HG02642 (cell line): ENCODE measurements around the gene RHOBTB3.
"Not testable (repeated sequence)": the region's sequence is repeated elsewhere in the genome, so short reads cannot be mapped to it uniquely, and the experiment has no call there.

Source experiments
- ATAC-seq: cut with Tn5 transposase; IDR thresholded peaks from one replicate; pipeline ENCODE4 v1.9.1; 2021; ENCODE audit warnings: mild to moderate bottlenecking; ENCODE audit not compliant: unreplicated experiment, poor library complexity

The RHOBTB3 gene

DNA sequence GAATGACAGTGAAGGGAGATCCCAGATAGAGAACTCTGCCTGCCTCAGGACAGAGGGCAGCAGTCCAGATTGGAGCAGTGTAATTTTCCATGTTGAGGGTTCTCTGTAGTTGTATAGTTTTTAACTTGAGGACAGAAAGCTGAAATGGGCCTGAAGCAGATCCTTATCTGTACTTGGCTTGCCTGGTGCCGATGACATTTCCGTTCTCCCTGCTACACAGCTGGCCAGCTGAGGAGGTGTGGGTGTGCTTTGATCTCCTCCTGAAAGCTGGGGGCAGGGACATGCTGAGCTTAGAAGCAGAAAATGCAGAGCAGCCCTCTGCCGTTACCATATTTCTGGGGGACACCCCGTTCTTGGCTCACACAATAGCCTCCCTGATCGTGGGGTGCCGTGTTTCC, 80.9 kb downstream of the RHOBTB3 start:
- ATAC-seq: no peak

DNA sequence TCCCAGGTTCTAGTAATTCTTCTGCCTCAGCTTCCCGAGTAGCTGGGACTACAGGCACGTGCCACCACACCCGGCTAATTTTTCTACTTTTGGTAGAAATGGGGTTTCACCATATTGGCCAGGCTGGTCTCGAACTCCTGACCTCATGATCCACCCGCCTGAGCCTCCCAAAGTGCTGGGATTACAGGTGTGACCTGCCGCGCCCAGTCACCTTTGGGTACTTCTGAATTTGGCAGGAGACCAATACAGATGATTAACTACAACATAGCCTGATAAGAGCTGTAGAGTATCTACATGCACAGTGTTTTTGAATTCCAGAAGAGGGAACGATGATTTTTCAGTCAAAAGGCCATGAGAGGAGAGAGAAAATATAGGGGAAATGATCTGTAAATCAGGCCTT, 81.9 kb downstream of the RHOBTB3 start:
- not testable (repeated sequence) for ATAC-seq

DNA sequence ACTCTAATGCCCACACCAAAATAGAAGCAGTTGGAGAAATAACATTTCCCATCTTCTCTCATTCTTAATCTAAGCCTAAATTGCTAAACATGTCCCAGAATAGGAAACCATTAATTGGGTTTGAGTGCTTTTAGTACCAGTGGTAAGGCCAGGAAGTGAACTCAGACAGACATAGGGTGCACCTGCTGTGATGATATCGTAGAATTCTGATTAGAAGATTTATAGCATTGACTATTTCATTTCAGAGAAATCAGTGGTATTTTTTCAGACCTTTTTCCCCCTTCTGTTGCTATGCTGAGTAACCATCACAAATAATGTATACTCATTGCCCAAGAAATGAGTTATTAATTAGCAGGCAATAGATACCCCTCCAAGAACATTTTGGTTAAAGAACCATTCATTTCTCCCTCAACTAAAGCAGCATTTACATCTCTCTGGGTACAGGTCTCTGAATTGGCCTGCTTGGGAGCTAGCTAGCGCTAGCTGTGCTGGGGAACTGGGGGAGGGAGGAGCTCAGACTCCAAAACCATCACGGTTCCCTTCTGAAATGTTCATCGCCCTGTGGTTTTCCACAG, 84.1 kb downstream of the RHOBTB3 start:
- ATAC-seq: no peak

DNA sequence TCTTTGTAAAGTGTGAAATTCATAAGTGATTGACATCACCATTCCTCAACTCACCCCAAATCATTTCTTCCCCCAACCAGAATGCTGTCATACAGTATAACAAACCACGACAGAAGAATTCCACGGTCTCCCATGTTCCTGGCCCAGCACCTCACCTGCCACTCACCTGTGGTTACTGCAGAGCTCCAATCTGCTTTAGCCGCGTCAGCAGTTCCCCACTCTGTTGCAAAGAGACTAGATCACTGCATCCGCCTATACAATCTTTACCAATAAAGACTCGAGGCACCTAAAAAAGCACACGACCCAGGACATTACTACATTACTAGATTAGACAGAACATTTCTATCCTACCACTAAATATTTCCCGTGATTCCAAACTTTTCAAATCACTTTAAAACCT, 85.2 kb downstream of the RHOBTB3 start:
- no peak for ATAC-seq

DNA sequence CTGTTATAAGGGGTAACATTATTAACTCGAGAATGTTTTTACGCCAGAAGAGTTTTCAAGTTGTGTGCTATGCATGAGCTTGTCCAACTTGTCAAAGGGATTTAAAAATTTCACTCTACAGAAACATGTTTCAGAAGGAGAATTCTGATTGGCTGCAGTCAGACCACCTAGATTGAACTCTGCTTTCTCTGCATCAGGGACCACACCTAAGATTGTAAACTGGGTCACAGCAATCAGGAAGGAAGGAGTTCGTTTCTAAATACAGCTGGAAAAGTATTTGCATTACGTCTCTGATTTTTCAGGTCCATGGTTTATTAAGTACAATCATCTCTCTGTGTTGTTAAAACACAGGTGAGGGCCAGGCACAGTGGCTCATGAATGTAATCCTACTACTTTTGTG, 85.6 kb downstream of the RHOBTB3 start:
- no peak for ATAC-seq

DNA sequence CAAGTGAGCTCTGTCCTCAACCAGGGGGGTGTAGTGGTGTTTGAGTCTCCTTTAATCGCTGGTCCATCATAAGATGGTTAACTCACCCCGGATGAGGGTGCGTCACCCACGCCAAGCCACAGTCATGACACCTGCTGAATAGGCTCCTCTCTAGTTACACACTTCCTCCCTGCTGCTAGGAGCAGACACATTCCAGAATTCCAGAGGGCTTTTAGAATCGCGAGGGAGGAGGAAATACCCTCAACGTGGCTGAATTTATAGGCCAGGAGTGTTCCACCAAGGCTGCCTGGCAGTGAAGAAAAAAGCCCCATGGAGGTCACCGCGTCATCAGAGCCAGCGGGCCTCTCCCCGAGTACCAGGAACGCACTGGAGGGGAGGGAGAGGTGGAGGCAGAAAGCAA, 86.3 kb downstream of the RHOBTB3 start:
- no peak for ATAC-seq

DNA sequence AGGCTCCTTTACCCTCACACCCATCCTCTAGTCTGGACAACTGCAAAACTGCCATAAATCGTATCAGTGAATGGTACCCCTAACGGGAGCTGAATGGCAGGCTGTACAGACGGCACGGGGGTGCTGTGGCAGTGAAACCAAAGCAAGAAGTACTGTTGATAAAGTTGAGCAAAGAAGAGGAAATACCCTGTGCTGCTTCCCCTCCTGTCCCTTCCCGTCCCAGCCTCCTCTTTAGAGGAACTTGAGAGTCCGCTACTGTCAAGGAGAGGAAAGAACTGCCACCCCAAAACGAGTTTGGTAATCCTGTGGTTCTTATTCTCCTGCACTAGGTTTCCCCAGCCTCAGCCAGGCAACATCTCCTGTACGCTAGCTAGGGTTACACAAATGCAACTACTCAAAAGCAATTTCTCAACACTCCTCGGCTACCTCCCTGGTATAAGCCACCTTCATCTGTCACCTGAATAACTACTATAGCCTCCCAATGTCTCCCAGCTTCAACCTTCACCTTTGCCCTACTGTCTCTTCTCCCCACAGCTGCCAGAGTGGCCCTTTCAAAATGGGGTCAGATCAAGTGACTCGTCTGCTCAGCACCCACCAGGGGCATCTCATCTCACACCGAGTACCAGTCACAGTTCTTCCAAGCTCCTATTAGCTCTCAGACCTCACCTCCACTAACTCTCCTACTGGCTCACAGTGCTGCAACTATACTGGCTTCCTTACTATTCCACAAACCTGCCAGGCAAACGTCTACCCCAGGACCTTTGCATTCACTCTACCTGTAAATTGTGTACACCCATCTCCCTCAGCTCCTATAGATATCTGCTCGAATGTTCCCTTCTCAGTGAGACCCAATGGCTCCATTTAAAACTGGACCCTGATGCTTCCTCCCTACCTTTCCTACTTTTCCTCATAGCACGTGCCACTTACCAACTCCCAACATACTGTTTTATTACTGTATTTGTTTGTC, 87.3 kb downstream of the RHOBTB3 start:
- no peak for ATAC-seq

DNA sequence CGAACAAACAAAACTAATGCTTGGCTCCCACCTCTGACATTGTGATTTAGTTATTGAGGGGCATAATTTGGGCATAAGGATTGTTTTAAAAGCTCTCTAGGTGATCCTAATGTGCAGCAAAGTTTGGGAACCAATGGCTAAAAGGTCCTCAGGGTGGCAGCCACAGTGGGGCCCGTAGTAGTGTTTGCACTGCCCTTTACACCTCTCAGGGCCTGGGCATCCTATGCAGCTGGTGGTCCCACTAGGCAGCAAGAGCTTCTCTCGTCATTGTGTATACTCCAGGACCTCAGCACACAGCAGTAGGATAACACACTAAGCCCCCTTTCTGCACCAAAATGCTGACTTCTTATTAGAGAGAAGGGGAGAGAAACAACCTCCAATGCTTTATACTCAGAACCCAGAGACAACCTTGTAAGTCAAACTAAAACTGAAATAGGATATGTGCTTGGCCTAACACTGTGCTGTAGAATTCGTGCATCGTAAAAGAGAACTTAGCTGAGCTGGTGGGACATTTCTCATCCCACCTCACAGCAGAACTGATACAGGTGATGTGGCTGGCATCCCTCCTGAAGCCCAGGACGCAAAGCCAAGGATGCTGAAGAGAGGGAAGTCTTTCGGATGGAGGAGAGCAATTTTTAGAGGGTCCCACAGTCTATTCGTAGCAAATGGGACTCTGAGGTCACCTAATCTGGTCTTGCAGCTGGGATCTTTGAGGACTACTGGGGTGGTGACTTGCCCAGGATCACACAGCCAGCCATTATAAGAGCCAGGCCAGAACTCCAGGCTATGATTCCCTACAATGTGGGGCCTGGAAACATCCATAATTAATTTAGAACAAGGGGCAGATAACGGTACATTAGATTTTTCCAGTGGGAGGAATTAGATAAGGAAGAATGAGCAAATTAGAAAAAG, 90.2 kb downstream of the RHOBTB3 start:
- peak; percentile 29 for ATAC-seq

DNA sequence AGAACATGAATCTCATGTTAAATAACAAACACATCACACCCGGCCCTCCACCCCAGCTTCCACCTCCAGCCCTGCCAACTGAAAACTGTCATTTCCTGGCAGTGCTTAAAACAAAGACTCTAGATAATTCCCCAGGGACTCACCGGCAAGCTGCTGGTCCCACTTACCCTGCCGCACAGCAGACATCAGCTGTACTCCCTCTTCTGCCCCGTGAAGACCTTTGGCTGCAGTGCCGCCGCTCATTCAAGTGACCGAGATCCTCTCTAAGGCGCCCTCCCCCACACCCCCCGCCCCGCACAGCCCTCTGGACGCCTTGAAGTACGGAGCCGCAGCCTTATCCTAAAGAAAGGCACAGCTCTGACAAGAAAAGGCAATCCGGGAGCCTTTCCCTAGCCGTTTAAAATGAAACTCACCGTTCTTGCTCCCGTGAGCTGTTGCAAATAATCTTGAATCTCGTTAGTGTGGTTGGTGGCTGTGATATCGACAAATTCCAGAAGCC, 91.0 kb downstream of the RHOBTB3 start:
- peak; percentile 39 for ATAC-seq

DNA sequence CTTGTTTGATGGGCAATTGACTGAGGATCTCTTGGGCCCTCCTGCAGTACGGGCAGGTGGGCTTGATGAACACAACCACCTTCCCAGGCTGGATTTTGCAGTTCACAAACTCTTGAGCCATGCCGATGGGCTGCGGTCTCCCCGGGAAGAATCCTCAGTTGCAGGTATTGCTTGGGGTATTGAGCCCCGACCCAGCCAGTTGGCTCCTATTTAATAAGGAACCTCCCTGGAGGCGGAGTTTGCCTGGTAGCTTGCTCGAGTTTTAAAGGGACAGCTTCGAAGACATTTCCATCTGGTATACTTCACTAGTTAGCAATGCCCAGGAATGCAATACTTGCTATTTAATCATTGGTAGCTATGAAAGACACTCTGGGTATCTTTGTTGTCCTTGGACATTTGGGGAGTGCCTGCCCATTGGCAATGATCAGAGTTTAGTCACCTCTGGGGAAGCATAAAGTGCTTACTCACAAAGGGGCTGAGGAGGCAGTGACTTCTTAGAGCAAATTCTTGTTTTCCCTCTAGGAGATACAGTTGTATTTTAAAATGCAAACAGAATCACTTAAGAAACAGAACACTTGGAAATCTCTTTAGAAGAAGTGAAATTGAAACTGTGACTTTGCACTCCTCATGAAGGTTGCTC, 91.5 kb downstream of the RHOBTB3 start, which contains the start of gene GLRX:
TSS of gene GLRX (minus strand) at position 185 of the 640 bp plus-strand sequence. CDS start at position 121, 64 bp downstream.
- ATAC-seq: peak; percentile 44

DNA sequence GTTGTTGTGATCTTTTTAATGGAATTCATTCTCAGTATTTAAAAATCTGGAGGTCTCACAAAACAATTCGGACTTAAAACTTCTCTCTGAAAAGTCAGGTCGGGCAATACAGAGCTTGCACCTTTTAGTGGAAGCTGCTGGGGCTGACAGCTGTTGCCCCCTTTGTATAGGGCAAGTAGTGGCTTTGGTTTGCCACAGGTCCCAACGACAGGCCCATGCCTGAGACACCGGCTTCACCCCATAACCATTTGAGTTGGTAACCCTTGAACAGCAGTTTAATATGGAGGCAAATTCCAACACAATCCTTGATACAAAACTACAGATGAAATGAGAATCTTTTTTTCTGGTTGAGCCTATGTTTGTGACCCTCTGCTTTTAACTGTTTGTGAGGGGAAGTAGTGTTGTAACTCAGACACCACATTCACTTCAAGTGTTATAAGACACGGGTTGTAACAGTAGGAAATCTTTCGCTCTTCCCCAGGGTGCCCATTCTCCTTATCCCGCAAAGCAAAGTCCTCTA, 92.1 kb downstream of the RHOBTB3 start:
- ATAC-seq: peak; percentile 8

DNA sequence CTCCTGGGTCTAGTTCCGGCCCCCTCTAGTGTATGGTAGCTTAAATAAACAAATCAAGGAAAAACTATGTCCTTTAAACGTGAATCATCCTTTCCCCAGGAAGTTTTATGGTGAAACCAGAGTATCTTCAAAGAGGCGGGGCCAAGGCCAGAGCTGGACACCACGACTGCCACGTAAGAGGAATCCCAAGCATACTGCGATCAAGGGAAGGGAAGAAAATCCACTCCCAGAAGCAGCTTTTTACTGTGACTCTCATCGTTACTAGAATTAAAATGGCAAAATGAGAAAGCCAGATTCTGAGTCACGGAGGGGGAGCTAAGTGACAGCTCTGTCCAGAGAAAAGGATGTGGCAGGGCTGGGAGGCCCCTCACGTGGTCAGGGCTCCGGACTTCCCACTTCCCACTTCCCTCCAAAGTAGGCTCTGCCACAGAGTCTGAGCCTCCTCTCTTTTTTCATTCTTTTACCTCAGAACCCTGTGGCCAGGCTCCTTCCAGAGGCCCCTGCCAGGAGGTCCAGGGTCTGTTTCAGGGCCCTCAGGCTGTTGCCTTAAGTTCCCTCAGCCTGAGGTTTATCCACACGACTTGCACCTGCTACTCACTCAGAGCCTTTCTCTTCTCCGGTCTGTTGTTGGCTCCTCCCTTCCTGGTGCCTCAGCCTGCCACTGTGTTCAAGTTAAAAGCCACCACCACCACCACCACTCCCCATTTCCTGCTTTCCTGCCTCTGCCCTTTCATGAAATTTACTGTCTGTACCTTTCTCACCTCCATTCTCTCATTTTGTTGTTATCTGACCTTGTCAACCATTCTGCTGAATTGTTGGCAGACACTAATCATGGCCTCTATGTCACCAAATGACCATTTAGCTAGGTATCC, 92.8 kb downstream of the RHOBTB3 start:
- ATAC-seq: peak; percentile 52

DNA sequence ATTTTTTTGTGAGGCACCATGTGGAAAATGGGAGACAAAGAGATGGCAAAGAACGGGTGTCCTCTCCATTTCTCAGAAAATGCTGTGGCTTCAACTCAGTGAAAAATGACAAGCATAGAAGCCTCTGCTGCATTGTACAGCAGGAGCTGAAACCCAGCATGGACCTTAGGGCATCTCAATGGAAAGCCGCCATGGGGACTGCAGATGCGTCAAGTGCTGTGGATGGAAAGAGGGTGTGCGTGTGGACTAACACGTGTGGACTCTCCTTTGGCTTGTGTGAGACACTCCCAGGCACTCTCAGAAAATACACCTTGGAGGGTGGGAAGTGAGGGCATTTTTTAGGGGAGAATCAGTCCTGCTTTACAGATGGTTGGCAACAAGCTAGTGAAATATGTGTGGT, 93.6 kb downstream of the RHOBTB3 start:
- no peak for ATAC-seq

DNA sequence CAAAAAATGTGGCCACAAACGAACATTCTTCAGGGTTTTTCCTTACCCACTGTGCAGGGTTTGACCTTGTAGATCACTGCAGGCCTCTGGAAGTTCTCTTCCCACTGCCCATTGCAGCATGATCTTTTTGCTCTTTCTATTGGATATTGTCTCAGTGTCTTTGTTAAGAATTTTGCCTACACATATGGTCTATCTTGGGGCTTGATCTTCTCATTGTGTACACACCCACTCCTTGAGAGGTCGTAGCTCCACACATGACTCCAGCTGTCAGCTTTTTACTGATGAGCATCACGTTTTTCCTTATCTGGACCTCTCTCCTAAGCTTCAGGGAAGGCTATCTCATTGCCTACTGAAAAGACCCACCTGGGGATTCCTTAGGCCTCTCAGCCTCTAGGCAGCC, 94.4 kb downstream of the RHOBTB3 start:
- ATAC-seq: no peak

DNA sequence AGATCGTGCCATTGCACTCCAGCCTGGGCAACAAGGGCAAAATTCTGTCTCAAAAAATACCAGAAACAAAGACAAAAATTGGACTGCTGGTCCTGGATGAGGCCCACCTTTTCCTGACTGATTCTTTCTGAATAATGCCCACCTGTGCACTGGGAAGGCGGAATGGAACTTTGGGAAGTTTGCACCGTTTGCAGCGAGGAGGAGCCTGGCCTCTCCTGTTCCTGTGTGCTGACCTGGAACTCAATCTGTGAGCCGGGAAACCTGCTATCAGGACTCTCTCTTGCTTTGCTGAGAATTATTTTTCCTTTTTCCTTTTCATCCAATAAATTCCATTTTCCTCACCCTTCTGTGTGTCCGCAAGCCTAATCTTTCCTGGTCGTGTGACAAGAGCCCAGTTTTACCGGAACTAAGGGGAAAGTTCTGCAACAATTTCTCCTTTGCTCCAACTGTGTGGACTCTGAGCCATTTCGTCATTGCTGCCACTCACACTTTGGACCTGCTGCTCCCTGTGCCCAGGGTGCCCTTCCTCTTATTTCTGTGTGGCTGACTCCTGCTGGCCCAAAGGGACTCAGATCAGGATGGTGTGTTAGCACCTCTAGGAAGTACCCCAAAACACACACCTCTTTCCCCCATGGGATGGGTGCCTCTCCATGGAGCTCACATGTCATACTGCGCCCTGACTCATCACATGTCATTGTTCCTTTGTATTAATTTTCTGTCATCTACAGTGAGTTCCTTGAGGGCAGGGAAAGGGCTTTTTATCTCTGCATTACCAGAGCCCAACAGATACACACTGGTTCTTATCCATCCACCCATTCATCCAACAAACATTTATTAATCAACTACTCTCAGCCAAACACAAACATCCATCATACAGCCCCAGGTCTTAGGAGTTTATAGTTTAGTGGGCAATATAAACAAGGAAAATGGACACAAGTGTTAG, 96.1 kb downstream of the RHOBTB3 start:
- no peak for ATAC-seq

DNA sequence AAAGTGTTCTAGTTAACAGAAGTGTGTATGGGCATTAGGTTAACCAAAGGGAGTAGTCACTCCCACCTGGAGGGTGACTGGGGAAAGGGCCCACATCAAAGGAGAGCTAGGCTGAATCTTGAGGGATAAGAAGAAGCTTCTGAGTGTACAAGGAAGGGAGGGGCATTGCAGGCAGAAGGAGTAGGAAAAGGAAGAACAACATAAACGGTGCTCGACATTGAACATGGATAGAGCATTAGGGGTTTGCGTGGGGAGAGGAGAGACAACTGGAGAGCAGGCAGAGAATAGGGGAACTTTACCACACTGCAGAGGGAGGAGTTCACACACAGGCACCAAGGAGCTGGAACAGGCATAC, 96.7 kb downstream of the RHOBTB3 start:
- ATAC-seq: no peak

DNA sequence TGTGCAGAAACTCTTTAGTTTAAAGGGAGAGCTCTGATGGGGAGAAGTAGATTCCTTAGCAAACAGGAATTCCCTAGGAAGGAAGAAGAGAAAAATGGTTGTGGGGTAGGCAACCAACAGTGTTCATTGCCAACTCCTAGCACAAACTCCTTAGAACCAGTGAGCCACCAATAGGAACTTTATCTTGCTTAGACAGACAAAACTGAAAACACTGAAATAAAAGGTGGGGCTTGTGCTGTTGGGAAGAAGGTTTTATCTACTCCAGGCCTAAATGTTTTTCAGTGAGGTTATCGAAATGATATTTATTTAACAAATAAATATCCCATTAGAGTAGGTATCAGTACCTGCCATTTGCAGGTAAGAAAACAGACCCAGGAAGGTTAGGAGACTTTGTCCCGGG, 99.1 kb downstream of the RHOBTB3 start:
- no peak for ATAC-seq

DNA sequence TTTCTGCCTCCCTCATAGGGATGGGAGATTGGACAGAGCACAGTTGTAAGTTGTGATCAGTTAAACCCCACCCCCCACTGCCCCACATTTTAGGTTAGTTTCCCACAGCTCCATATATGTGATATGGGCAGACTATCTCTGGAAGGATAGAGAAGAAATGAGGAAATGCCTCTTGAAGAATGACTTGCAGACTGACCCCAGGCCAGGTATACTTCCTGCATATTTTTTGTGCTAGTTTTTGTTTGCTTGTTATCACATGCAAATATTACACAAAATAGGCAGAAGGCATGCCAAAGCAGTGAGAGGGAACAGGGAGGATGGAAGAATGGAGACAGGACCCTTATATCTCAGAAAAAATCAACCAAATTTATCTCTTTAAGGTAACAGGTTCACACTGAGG, 101.5 kb downstream of the RHOBTB3 start:
- ATAC-seq: no peak
